HUDEP-2 (cell line): ENCODE data around the gene WDR88.
A peak's percentile ranks its signal among the peaks of the same experiment; 100 is the strongest.

Experiments used
- DNase-seq, 76 experiments: peaks; one replicate each; lab custom pipeline; 2025; ENCODE audit not compliant: unreplicated experiment in 76 of 76; lab: John Stamatoyannopoulos, UW

Gene WDR88

DNA sequence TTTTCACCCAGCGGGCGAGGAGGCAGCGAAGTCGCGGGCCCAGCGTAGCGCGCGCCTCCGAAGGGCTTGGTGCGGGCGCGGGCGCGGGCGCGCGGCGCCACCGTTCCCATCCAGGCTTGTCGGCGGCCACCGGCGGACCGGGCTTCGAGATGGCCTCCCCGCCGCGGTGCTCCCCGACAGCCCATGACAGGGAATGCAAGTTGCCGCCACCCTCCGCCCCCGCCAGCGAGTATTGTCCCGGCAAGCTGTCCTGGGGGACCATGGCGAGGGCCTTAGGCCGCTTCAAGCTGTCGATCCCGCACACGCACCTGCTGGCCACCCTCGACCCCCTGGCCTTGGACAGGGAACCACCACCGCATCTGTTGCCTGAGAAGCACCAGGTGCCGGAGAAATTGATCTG lies at the start of gene WDR88:
Gene WDR88, plus strand, starts transcription at position 94 of the 400 bp plus-strand sequence. Its CDS starts 56 bp downstream, at position 150.
- no peak for DNase-seq

DNA sequence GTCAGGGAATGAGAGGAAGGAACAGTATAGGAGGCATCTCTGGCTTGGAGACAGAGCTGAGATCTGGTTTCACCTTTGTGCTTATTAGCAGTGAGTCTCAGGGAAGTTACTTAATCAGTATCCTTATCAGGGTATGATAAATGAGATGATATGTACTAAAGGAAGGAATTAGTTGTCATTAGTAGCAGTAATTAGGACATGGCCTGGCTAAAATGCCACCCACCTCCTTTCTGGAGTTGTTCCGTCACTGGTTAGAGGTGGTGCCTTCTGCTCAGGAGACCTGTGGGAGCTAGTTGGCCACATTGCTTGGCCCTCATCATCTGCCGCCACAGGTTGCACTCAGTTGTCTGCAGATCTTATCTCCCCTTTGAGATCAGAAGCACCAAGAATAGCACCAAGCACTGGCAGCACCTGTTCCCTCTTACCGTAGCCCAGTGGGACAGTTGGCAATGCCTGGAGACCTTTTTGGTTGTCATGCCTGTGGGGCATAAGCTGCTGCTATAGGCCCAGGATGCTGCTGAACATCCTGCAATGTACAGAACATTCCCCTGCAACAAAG lies 46.3 kb upstream of the WDR88 start:
- DNase-seq = no peak

DNA sequence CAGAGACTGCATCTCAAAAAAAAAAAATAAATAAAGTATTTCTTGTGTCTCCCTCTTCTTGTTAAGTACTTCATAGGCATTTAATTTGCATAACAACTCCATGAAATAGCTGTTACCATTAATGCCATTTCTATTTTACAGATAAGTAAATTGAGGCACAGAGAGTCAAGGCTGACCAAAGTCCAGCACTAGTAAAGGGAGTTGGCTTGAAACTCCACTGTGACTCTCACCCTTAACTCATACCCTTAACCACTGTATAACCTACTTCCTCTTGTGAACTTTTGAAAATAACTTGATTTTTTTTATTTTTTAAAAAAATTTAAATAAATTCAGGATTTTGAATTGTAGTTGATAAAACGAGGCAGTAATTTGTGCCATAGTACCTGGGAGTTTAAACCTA lies 45.0 kb upstream of the WDR88 start:
- DNase-seq = no peak

DNA sequence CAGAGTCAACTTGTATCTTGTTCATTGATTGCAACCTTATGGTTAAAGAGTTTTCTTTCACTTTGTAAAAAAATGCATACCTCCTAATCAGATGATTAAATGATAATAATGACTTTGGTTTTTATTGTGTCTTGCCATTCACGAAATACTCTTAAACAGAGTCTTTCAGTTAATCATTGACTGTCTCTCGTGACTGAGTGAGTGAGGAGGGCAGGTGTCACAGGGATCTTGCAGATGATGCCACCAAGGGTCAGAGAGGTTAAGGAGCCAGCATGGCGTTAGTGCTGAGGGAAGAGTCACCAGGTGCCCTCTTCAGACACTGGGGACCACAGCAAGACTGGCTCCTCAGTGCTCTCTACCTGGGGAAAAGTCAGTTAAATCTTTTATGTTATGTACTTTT lies 42.9 kb upstream of the WDR88 start:
- no peak for DNase-seq

DNA sequence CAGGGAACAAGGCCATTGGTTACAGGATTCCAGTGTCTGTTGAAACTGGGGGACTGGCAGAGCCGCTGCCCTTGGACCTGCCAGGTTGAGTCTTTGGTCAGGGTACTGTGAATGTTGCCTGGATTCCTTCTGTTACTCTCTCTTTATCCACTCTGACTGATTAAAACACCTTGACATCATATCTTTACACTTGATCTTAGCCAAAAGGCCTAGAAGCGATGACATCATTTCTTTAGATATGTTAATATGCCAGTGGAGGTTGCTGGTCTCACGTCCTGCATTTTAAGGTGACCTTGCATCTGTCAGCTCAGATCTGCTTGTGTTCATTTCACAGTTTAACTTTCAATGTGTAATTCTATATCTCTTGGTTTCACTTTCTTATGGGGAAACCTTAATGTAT lies 41.7 kb upstream of the WDR88 start:
- DNase-seq = no peak

DNA sequence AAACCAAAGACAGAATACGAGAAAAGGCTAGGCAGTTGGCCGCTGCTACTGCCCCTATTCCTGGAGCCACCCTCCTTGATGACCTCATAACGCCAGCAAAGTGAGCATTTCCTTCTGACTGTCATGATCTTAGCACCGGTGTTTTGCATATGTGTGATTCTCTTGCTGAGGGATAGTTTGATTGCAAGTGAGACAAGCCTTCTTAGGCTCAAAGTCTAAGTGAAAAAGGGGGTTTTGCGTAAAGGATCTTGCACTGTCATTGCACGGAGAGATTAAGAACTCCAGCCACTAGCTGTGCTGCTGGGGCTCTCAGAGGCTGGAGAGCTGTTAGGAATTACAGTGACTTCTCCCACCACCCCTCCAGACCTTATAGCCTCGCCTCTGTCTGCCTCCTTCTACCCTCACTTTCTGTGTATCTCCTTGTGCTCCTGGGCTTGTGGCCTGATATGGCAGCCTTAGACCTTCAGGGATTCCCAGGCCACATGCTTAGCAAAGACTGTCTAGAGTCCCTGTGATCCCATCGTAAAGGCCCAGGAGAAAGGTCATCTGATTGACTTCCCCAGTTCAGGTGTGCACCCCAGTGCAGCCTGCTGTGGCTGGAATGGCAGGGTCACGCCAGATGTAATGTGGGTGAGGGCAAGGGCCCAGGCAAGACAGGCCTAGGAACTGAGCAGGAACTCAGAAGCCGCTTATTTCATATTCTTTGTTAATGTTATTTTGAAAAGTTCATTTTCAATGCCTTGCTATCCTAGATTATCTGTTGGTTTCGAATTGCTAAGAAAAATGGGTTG lies 38.3 kb upstream of the WDR88 start:
- no peak for DNase-seq

GRCh38 chr19:33094436-33095067 lies 37.4 kb upstream of the WDR88 start:
- DNase-seq = no peak

DNA sequence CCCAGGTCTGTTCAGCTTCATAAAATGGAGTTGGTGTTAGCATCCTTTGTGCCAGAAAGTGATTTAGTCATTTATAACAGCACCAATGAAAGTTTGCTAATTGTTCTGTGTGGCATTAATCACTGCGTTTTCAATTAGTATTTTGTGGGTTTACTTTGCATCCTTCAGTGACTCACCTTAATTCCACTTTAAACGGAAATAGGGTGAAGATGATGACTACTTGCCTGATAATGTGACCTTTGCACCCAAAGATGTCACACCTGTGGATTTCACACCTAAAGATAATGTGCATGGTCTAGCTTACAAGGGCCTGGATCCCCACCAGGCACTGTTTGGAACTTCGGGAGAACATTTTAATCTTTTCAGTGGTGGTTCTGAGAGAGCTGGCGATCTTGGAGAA lies 35.9 kb upstream of the WDR88 start:
- DNase-seq = no peak

GRCh38 chr19:33098055-33098534 lies 33.8 kb upstream of the WDR88 start:
- DNase-seq = no peak

- peak in 29 of 76 experiments; percentile 6 to 64 (median 20) for DNase-seq
Measured at GRCh38 chr19:33100894-33101644, 30.8 kb upstream of the WDR88 start.

- DNase-seq = no peak
Measured at GRCh38 chr19:33102893-33103292, 29.0 kb upstream of the WDR88 start.

- no peak for DNase-seq
Measured at GRCh38 chr19:33108161-33108560, 23.8 kb upstream of the WDR88 start.

- DNase-seq = no peak
Measured at GRCh38 chr19:33110137-33110910, 21.6 kb upstream of the WDR88 start.

GRCh38 chr19:33111587-33111986 lies 20.3 kb upstream of the WDR88 start:
- DNase-seq = no peak

- DNase-seq = no peak
Measured at GRCh38 chr19:33114312-33114711, 17.6 kb upstream of the WDR88 start.

GRCh38 chr19:33117501-33117900 lies 14.4 kb upstream of the WDR88 start:
- no peak for DNase-seq

- no peak for DNase-seq
Measured at GRCh38 chr19:33118643-33119042, 13.3 kb upstream of the WDR88 start.

DNA sequence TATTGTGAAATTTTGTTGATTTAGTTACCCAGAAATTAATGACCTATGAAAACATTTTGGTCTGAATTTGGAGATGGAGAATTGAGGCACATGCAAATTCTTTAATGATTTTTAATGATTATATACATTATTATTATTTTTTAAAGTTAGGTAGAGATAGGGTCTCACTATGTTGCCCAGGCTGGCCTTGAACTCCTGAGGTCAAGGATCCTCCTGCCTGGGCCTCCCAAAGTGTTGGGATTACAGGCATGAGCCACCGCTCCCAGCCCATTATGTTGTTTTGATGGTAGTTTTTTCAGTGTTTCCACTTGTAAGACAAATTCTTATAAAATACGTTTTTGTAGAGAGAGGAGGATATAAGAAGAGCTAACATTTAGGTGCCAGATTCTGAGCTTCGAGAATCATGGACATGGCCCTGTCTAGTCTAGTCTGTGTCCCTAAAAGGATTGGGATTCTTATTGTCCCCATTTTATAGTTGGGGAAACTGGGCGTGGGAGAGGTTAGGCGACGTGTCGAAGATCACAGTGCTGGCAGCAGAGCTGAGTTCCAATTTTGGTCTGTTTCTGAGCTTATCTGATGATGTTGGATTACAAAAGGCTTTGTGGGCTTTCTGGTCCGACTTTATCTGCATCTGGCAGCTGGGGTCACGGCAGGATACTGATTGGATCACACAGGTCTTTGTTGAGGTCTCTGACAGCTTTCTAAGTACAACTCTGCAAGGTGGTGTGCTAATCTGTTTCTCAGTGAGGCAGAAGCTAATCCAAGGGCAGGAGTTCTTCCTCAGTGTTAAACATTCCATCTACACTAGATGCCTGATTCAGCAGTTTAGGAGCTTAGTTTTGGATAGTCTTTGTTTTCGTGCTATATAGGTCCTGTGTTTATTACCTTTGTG lies 7.5 kb upstream of the WDR88 start:
- DNase-seq = peak in 73 of 76 experiments; percentile 8 to 95 (median 77)

DNA sequence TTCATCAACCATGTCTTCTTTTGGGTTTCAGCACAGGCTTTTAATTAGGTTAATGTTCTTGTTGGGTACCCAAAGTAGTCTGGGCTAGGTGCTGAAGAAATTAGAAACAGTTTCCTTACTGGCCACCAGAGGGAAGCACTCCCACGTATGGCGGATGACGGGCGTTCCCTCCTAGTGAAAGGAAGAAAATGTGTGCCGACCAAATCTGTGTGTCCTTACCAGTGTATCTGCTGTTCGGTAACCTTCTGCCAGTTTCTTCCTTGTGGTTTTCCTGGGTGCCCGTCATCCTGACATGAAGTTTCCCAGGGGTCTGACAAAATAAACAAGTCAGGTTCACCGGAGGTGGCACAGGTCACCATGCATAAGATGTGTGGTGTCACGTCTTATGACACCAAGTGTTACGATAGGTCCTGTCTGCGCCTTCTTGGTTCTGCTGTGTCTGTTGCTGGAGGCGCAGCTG lies 6.0 kb upstream of the WDR88 start:
- peak in 61 of 76 experiments; percentile 8 to 72 (median 41) for DNase-seq
